Lung (tissue), 12 donors: Measurements from ENCODE around the gene FAM234B. TPM values are rescaled to one million over a fixed set of nuclear protein-coding genes. Genes with fewer than 3 reads are reported as not detected.

ENCODE experiments used
- ATAC-seq: fragments of 200-7000 bp; cut with Tn5 transposase; one replicate; pipeline ENCODE4 v1.9.1; 2020; ENCODE audit warnings: moderate number of reproducible peaks; ENCODE audit not compliant: insufficient read depth, low FRiP score
- DNase-seq, 3 donors: peaks; one replicate each; pipeline ENCODE4 v3.0.0-alpha.2; 2013 to 2017
- H3K27ac ChIP-seq, 2 donors: one replicate each; pipeline ENCODE4 v1.5.1; 2013; ENCODE audit warnings: mild to moderate bottlenecking in 2 of 2, moderate library complexity in 2 of 2, control low read depth in 1 of 2, inconsistent platforms in 1 of 2, low read depth in 1 of 2, low read length in 1 of 2
- H3K27me3 ChIP-seq, 3 donors: one replicate each; pipeline ENCODE4 v1.5.1; 2013; ENCODE audit warnings: low read length in 2 of 3; ENCODE audit not compliant: control insufficient read depth in 3 of 3, insufficient read depth in 3 of 3
- H3K36me3 ChIP-seq, 4 donors: one replicate each; pipeline ENCODE4 v1.5.1; 2013; ENCODE audit warnings: low read length in 4 of 4, mild to moderate bottlenecking in 1 of 4, moderate library complexity in 1 of 4; ENCODE audit not compliant: control insufficient read depth in 4 of 4, insufficient read depth in 4 of 4
- H3K4me1 ChIP-seq, 5 donors: one replicate each; pipeline ENCODE4 v1.5.1; 2013; ENCODE audit warnings: low read length in 5 of 5, mild to moderate bottlenecking in 2 of 5, moderate library complexity in 1 of 5; ENCODE audit not compliant: control insufficient read depth in 5 of 5, insufficient read depth in 5 of 5
- H3K4me3 ChIP-seq: one replicate; pipeline ENCODE4 v1.5.1; 2013; ENCODE audit warnings: mild to moderate bottlenecking, control low read depth, moderate library complexity
- H3K9ac ChIP-seq, 2 donors: one replicate each; pipeline ENCODE4 v1.5.1; 2013; ENCODE audit warnings: low read length in 2 of 2, control low read depth in 1 of 2; ENCODE audit not compliant: insufficient read depth in 1 of 2
- H3K9me3 ChIP-seq, 4 donors: one replicate each; pipeline ENCODE4 v1.5.1; 2013; ENCODE audit warnings: low read length in 3 of 4, mild to moderate bottlenecking in 1 of 4, moderate library complexity in 1 of 4; ENCODE audit not compliant: control insufficient read depth in 4 of 4, insufficient read depth in 3 of 4
- CTCF ChIP-seq: IDR thresholded peaks from 2 replicates; pipeline ENCODE4 v1.5.1; 2012; ENCODE audit warnings: mild to moderate bottlenecking; ENCODE audit errors: control extremely low read depth, extremely low read depth
- WGBS, 2 donors: extraction: QIAGEN DNeasy Blood & Tissue Kit; methylation state at CpG; one replicate each; pipeline ENCODE4 v1.1.7; 2013; 5-methylcytosine and 5-hydroxymethylcytosine counted together
- polyA plus RNA-seq, 2 donors: library from polyadenylated mRNA; stranded (reverse); fragments of 200-250 nt; gene quantifications; one replicate each; pipeline ENCODE4 v1.2.1, GENCODE V29; 2013
- total RNA-seq, 2 donors: library from RNA; depleted of rRNA in 1 of 2; stranded (reverse); fragments of >200 nt in 1 of 2; gene quantifications; one replicate each; pipeline ENCODE4 v1.2.1, GENCODE V29; 2014 to 2021
- donor health status: control.
- donor health status: control.
- donor health status: Bipolar disorder and iron deficiency.
- donor health status: healthy.
- donor health status: DM: yes; HTN: yes; CAD: no.

The FAM234B gene
- total and polyA plus RNA-seq, 4 donors = 1.4 to 10.4 (median 6.3) TPM

- 71 to 77% methylated on average over 1 of the region's 1 CpG for WGBS, 2 donors
- H3K27ac ChIP-seq = no peak overlapping the region
- H3K9me3 ChIP-seq = no peaks in the 10 kb centered on the region
Measured at GRCh38 chr12:13026286-13026685, 17.9 kb upstream of the FAM234B start.

GRCh38 chr12:13027032-13027431, 17.1 kb upstream of the FAM234B start:
- no peak for TF ChIP-seq CTCF
- no peak for ATAC-seq

More at GRCh38 chr12:13026286-13026685, 17.9 kb upstream of the FAM234B start:
- Histone ChIP-seq H3K4me1 (no peaks in the 10 kb centered on the region), H3K4me3 (no peak overlapping the region), H3K36me3 (peaks cover 0 to 2% (median 0%) of the 10 kb centered on the region in 4 donors), H3K9ac (no peak overlapping the region), H3K27me3 (no peaks in the 10 kb centered on the region)
- no peak for DNase-seq
- TF ChIP-seq CTCF = no peak
- no peak for ATAC-seq

GRCh38 chr12:13027508-13027907, 16.7 kb upstream of the FAM234B start:
- Histone ChIP-seq H3K9me3 (no peaks in the 10 kb centered on the region), H3K4me3 (no peak overlapping the region), H3K9ac (no peak overlapping the region), H3K27ac (no peak overlapping the region), H3K4me1 (no peaks in the 10 kb centered on the region), H3K36me3 (peaks cover 0 to 2% (median 0%) of the 10 kb centered on the region in 4 donors), H3K27me3 (no peaks in the 10 kb centered on the region)
- no peak for ATAC-seq
- TF ChIP-seq CTCF = no peak
- DNase-seq = no peak

More at GRCh38 chr12:13027032-13027431, 17.1 kb upstream of the FAM234B start:
- H3K27me3 ChIP-seq = no peaks in the 10 kb centered on the region
- H3K4me1 ChIP-seq = no peaks in the 10 kb centered on the region
- no peak overlapping the region for H3K9ac ChIP-seq
- no peak for DNase-seq
- no peaks in the 10 kb centered on the region for H3K9me3 ChIP-seq
- H3K36me3 ChIP-seq = peaks cover 0 to 2% (median 0%) of the 10 kb centered on the region in 4 donors
- no peak overlapping the region for H3K4me3 ChIP-seq
- 47 to 55% methylated on average over 2 of the region's 2 CpGs for WGBS, 2 donors
- no peak overlapping the region for H3K27ac ChIP-seq

- whole genome bisulfite sequencing, 2 donors = 89 to 95% methylated on average over 4 of the region's 4 CpGs
- H3K4me1 ChIP-seq = no peaks in the 10 kb centered on the region
- H3K9ac ChIP-seq = no peak overlapping the region
- H3K4me3 ChIP-seq = no peak overlapping the region
- no peak for TF ChIP-seq CTCF
- H3K36me3 ChIP-seq = peaks cover 0 to 2% (median 0%) of the 10 kb centered on the region in 4 donors
- DNase-seq (no peak), ATAC-seq (no peak)
- no peak overlapping the region for H3K27ac ChIP-seq
- H3K27me3 ChIP-seq = no peaks in the 10 kb centered on the region
- H3K9me3 ChIP-seq = no peaks in the 10 kb centered on the region
Measured at GRCh38 chr12:13028825-13029570, 15.2 kb upstream of the FAM234B start.
